MM.1S (cell line): ENCODE results near the gene SAMD7.

ENCODE experiments used
- DNase-seq: peaks from one replicate; pipeline ENCODE4 v3.0.0-alpha.2; 2015
- H2AFZ ChIP-seq: fragments of 300-600 bp; sonication (generic); 2 replicates; pipeline ENCODE4 v1.6.0; 2016; ENCODE audit warnings: antibody characterized with exemption, low read length
- H3F3A ChIP-seq: fragments of 300-600 bp; sonication (generic); 2 replicates; pipeline ENCODE4 v1.6.1; 2016; ENCODE audit warnings: mild to moderate bottlenecking, antibody characterized with exemption, low read length, moderate library complexity, mixed read lengths; ENCODE audit not compliant: insufficient read depth
- H3K27ac ChIP-seq: fragments of 300-600 bp; sonication (generic); 2 replicates; pipeline ENCODE4 v1.5.1; 2016; ENCODE audit warnings: mild to moderate bottlenecking, low read length
- H3K27me3 ChIP-seq: fragments of 300-600 bp; sonication (generic); replicated peaks from 2 replicates; pipeline ENCODE4 v1.6.0; 2016; ENCODE audit warnings: low read length; ENCODE audit not compliant: insufficient read depth
- H3K36me3 ChIP-seq: fragments of 300-600 bp; sonication (generic); replicated peaks from 2 replicates; pipeline ENCODE4 v1.6.1; 2016; ENCODE audit warnings: mild to moderate bottlenecking, low read length, mixed read lengths; ENCODE audit not compliant: insufficient read depth
- H3K4me1 ChIP-seq: fragments of 300-600 bp; sonication (generic); 2 replicates; pipeline ENCODE4 v1.6.1; 2016; ENCODE audit warnings: low read length, mixed read lengths
- H3K4me2 ChIP-seq: fragments of 300-600 bp; sonication (generic); 2 replicates; pipeline ENCODE4 v1.6.0; 2016; ENCODE audit warnings: low read depth, low read length
- H3K4me3 ChIP-seq: fragments of 300-600 bp; sonication (generic); 2 replicates; pipeline ENCODE4 v1.5.1; 2016; ENCODE audit warnings: low read length, mixed read lengths
- H3K79me2 ChIP-seq: fragments of 300-600 bp; sonication (generic); 2 replicates; pipeline ENCODE4 v1.6.1; 2016; ENCODE audit warnings: mixed run types, low read length, mixed read lengths
- H3K9ac ChIP-seq: fragments of 300-600 bp; sonication (generic); 2 replicates; pipeline ENCODE4 v1.6.1; 2016; ENCODE audit warnings: low read length, mixed read lengths
- H3K9me2 ChIP-seq: fragments of 300-600 bp; sonication (generic); replicated peaks from 2 replicates; pipeline ENCODE4 v1.6.1; 2016; ENCODE audit warnings: mild to moderate bottlenecking, low read length, mixed read lengths; ENCODE audit not compliant: insufficient read depth
- H3K9me3 ChIP-seq: fragments of 300-600 bp; sonication (generic); replicated peaks from 2 replicates; pipeline ENCODE4 v1.6.1; 2016; ENCODE audit warnings: mild to moderate bottlenecking, low read length, mixed read lengths; ENCODE audit not compliant: insufficient read depth
- H4K20me1 ChIP-seq: fragments of 300-600 bp; sonication (generic); 2 replicates; pipeline ENCODE4 v1.6.1; 2016; ENCODE audit warnings: mild to moderate bottlenecking, low read length, moderate library complexity, mixed read lengths; ENCODE audit not compliant: insufficient read depth
- CTCF ChIP-seq: fragments of 300-600 bp; sonication (generic); IDR thresholded peaks from 2 replicates; pipeline ENCODE4 v1.5.1; 2016; ENCODE audit warnings: antibody characterized with exemption, low read length, mixed read lengths
- EZH2 ChIP-seq: fragments of 300-600 bp; sonication (generic); optimal IDR thresholded peaks from 2 replicates; pipeline ENCODE3; 2017; ENCODE audit warnings: low read depth, mild to moderate bottlenecking, antibody characterized with exemption, low read length, mixed read lengths
- EZH2phosphoT487 ChIP-seq: fragments of 300-600 bp; sonication (generic); IDR thresholded peaks from 2 replicates; pipeline ENCODE4 v1.6.1; 2018; ENCODE audit warnings: antibody characterized with exemption, low read length

The SAMD7 gene

GRCh38 chr3:169864270-169864669 is 47.1 kb upstream of the SAMD7 start:
- H3F3A ChIP-seq, result no peaks in the 10 kb centered on the region
- H3K79me2 ChIP-seq, result no peaks in the 10 kb centered on the region
- no peaks in the 10 kb centered on the region for H3K9me3 ChIP-seq
- H3K36me3 ChIP-seq, result no peaks in the 10 kb centered on the region
- H3K27ac ChIP-seq, result no peak overlapping the region
- no peak overlapping the region for H3K9ac ChIP-seq
- no peak overlapping the region for H3K4me3 ChIP-seq
- no peak for DNase-seq
- H2AFZ ChIP-seq, result no peak overlapping the region
- H3K27me3 ChIP-seq, result 0 out of 2 replicates have a peak, but pooled peaks cover 2% of the 10 kb centered on the region
- H3K4me1 ChIP-seq, result peaks cover 10% of the 10 kb centered on the region
- H3K4me2 ChIP-seq, result no peak overlapping the region
- no peak for TF ChIP-seq EZH2phosphoT487
- TF ChIP-seq EZH2, result no peak
- no peak for TF ChIP-seq CTCF
- no peaks in the 10 kb centered on the region for H3K9me2 ChIP-seq
- H4K20me1 ChIP-seq, result no peaks in the 10 kb centered on the region

- no peaks in the 10 kb centered on the region for H4K20me1 ChIP-seq
- H3K9me3 ChIP-seq, result no peaks in the 10 kb centered on the region
- H3K4me3 ChIP-seq, result no peak overlapping the region
- TF ChIP-seq CTCF, result no peak
- TF ChIP-seq EZH2phosphoT487, result no peak
- no peak for TF ChIP-seq EZH2
- H3K9me2 ChIP-seq, result no peaks in the 10 kb centered on the region
- no peaks in the 10 kb centered on the region for H3F3A ChIP-seq
- no peaks in the 10 kb centered on the region for H3K36me3 ChIP-seq
- no peak overlapping the region for H3K27ac ChIP-seq
- DNase-seq, result no peak
- H3K4me2 ChIP-seq, result no peak overlapping the region
- H3K27me3 ChIP-seq, result 0 out of 2 replicates have a peak, but pooled peaks cover 2% of the 10 kb centered on the region
- no peaks in the 10 kb centered on the region for H3K79me2 ChIP-seq
- no peak overlapping the region for H2AFZ ChIP-seq
- H3K4me1 ChIP-seq, result peaks cover 10% of the 10 kb centered on the region
- H3K9ac ChIP-seq, result no peak overlapping the region
Observed at GRCh38 chr3:169865176-169865767, 46.1 kb upstream of the SAMD7 start.

DNA sequence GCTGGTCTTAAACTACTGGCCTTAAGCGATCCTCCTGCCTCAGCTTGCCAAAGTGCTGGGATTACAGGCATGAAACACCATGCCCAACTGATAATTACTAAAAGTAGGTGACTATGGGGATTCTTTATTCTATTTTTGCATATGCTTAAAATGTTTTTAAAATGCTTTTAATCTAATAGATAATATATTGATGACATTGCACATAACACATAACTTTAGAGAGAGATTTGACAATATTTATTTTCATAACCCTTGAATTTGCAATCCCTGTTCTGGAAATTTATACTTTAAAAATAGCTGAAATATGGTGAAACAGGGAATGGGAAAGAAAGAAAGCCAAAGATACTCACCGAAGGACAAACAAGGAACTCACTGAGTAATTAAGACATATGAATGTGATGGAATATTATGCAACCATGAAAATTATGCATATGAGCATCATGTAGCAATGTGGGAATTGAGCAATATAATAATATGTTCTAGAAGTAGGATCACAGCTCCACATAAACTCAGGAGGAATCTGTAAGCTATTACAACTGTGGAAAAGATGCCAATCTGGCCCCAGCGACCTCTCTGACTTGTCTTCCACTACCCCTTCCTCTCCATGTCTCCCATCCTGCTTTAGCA is 43.7 kb upstream of the SAMD7 start:
- no peak overlapping the region for H3K4me2 ChIP-seq
- H3K27ac ChIP-seq, result no peak overlapping the region
- H3K36me3 ChIP-seq, result no peaks in the 10 kb centered on the region
- H3K9me3 ChIP-seq, result no peaks in the 10 kb centered on the region
- no peaks in the 10 kb centered on the region for H3K9me2 ChIP-seq
- TF ChIP-seq EZH2phosphoT487 (no peak), EZH2 (no peak), CTCF (no peak)
- no peaks in the 10 kb centered on the region for H3F3A ChIP-seq
- peaks cover 13% of the 10 kb centered on the region for H3K4me1 ChIP-seq
- DNase-seq, result no peak
- H3K4me3 ChIP-seq, result no peak overlapping the region
- no peaks in the 10 kb centered on the region for H3K79me2 ChIP-seq
- no peaks in the 10 kb centered on the region for H4K20me1 ChIP-seq
- H2AFZ ChIP-seq, result no peak overlapping the region
- no peak overlapping the region for H3K9ac ChIP-seq
- 0 out of 2 replicates have a peak, but pooled peaks cover 2% of the 10 kb centered on the region for H3K27me3 ChIP-seq
